HG03196 (cell line): ENCODE results near the gene TOP3B.

ENCODE experiments used
- ATAC-seq: cut with Tn5 transposase; IDR thresholded peaks from one replicate; pipeline ENCODE4 v1.9.1; 2021; ENCODE audit not compliant: unreplicated experiment

TOP3B gene

GRCh38 chr22:21907638-21908522 lies 74.7 kb downstream of the TOP3B start:
- ATAC-seq = no peak
